GM19463 (cell line): ENCODE results near the gene POU2F2.

Source experiments
- ATAC-seq: cut with Tn5 transposase; IDR thresholded peaks from one replicate; pipeline ENCODE4 v1.9.1; 2021; ENCODE audit warnings: mild to moderate bottlenecking, moderate library complexity; ENCODE audit not compliant: unreplicated experiment

The POU2F2 gene

GRCh38 chr19:42129399-42130253 is 2.6 kb downstream of the POU2F2 start:
- ATAC-seq: peak; percentile 62

- no peak for ATAC-seq
Observed at GRCh38 chr19:42126574-42126973, 5.7 kb downstream of the POU2F2 start.

GRCh38 chr19:42125536-42125935 is 6.7 kb downstream of the POU2F2 start:
- no peak for ATAC-seq

GRCh38 chr19:42124386-42124901 is 7.8 kb downstream of the POU2F2 start:
- ATAC-seq: no peak

- ATAC-seq: no peak
Observed at GRCh38 chr19:42123765-42124164, 8.5 kb downstream of the POU2F2 start.

GRCh38 chr19:42122691-42123607 is 9.3 kb downstream of the POU2F2 start:
- peak; percentile 44 for ATAC-seq

DNA sequence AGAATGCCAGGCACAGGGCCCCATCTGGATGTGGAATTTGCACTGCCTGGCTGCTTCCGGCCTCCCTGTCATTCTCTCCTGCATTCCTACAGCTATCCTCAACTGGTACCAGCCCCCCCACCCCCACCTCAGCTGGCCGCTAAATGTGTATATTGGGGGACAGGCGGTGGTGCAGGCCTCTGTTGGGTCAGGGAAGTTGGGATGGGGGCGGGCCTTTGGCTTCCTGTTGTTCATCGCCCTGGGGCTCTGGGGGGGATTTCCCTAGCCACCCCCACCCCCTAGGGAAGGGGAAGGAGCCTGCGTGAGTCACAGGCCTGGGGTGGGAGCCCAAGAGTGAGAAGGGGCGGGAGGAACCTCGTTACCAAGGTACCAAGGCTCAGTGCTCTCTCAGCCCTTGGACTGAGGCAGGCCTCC is 10.6 kb downstream of the POU2F2 start:
- no peak for ATAC-seq

DNA sequence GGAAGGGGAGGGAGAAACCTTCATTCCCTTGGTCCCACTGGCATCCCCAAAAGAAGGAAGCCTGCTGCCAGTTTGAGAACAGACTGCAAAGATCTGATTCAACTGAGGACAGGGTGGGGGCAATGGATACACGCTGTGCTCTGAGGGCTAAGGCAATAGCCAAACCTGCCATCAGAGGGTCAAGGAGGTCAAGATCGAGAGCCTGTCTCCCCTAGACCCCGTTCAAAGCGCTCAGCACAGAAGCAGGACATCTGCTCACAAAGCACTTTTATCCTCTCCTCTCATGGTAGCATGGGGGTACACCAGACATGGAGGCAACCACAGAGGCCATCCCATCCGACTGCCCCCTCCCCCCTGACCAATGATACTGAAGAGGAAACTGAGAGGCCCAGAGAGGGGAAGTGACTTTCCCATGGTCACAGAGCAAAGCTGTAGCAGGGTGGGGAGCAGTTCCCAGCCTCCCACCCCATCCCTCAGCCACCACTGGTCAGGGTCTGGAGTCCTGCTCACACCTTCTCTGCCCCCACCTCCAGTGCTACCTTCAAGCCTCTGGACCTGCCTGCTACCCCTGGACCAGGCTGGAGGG is 11.1 kb downstream of the POU2F2 start:
- no peak for ATAC-seq

DNA sequence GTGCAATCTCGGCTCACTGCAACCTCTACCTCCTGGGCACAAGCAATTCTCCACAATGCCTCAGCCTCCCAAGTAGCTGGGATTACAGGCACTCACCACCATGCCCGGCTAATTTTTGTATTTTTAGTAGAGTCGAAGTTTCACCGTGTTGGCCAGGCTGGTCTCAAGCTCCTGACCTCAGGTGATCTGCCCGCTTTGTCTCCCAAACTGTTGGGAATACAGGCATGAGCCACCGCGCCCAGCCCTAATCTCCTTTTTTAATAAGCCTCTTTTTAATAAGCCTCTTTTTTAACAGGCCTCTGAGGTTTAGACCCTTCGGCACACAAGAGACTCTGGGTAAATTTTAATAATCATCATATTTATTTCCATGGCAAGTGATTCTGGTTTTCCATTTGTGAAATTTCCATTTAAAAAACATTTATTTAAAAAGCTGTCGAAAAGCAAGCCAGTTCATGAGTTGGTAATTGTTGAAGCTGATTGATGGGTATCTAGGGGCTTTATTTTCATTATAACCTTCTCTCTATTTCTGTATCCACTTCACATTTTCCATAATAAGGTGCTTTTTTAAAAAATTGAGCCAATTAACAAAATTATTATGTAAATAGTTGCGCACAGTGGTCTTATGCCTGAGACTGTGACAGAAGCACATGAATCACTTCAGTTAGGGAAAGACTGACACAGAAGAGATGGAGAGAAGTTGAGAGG is 11.8 kb downstream of the POU2F2 start:
- no peak for ATAC-seq

DNA sequence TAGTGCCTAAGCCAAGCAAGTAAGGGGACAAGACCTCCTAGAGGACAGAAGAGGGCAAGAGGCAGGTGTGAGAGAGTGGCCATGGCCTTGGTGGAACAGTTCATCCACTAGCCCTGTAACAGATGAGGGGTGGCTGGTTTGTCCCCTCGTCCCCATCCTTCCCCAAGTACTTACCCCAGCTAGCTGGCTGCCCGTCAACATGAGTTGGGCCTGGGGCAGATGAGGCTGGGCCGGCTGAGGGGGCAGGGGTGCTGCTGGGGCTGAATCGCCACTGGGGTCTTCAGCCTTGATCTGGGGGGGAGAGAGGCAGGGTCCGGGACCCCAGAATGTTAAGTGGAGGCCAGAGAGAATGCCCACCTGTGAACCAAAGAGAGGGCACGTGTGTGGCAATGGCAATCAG is 15.2 kb downstream of the POU2F2 start:
- ATAC-seq: no peak

- no peak for ATAC-seq
Observed at GRCh38 chr19:42116308-42117075, 15.8 kb downstream of the POU2F2 start.

DNA sequence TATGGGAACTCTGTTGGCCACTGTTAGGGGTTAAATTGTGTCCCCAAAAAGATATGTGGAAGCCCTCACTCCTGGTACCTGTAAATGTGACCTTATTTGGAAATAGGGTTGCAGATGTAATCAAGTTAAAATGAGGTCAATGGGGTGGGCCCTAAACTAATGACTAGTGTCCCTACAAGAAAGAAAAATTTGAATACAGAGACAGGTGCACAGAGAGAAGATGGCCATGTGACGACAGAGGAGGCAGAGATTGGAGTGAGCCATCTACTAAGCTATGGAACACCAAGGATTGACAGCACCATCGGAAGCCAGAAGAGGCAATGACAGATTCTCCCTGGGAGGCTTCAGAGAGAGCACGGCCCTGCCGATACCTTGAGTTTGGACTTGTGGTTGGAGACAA is 16.5 kb downstream of the POU2F2 start:
- no peak for ATAC-seq

DNA sequence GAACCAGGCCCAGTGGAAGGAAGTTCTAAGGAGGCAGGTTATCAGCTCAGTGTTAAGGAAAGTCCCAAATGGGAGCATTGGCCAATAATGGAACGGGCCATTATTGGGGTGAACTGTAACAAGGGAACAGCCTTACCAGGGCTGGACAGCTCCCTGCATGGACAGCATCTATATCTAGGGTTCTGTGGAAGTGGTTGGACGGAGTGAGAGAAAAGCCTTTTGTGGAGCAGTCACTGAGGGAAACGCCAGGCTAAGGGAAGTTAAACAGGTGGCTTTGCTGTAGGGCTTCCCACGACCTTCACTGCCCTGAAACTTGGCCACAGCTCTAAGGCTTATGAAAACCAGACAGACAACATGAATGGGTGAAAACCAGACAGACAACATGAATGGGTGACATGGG is 17.0 kb downstream of the POU2F2 start:
- ATAC-seq: no peak

- ATAC-seq: peak; percentile 74
Observed at GRCh38 chr19:42114412-42114811, 17.8 kb downstream of the POU2F2 start.

DNA sequence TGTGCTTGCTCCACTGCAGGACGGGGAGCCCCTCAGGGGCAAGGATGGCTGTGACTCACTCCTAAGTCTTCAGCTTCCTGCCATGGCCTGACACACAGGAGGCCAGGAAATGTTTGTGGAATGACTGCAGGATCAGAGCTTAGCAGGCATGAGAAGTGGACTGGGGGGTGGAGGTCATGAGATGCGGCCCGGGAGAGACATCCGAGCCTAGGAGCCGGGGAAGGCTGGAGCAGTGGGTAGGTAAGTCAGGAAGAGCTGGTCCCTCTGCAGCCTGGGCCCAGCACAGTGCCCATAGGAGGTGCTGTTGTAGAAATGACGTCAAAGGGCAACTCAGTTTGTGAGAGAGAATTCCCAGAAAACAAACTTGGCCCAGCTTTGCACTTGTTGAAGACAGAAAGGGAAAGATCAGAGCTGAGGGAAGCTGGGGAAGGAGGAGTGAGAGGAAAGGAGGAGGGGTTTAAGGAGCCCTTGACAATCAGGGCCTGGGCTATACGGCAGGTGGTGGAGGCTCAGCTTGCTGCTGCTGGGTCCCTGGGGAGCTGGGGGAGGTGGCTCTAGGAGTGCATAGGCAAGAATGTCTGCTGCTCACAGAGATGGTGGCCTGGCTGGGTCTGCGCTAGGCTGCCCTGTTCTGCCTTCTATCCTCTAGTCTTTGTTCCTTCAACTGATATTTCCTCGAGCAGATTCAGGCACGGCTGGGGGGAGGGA is 18.5 kb downstream of the POU2F2 start:
- peak; percentile 62 for ATAC-seq

DNA sequence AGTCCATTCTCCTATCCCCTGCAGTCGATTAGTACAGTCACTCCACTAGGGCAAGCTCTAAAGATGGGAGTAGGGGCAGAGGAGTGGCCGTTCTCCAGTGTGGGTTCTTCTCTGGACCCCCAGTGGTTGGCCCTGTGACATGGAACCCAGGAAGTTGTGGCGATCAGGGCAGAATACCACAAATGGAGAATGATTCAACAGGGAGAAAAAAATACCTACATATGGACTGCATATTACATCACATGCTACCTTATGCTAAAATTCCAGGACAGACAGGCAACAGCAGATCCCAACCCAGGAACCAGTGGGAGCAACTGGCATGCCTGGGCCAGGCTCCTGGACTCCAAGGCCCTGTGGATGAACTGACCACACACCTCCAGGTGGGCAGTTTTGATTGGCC is 20.4 kb downstream of the POU2F2 start:
- ATAC-seq: no peak

- no peak for ATAC-seq
Observed at GRCh38 chr19:42111384-42111783, 20.9 kb downstream of the POU2F2 start.

DNA sequence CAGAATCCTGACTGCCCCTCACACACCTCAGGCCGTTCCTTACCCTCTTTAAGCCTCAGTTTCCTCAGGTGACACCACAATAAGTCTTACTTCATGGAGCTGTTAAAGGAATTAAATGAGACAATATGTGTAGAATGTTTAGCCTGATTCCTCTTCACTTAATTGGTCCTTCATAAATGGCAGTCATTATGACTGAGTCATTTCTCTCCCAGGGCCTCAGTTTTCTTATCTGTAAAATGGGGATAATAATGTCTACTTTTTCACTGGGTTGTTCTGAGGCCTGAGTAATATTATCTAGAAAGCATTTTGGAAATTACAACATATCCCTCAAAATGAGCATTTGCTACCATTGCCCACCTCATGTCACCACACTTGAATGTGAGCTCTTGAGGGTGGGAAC is 21.6 kb downstream of the POU2F2 start:
- ATAC-seq: no peak

- no peak for ATAC-seq
Observed at GRCh38 chr19:42109896-42110295, 22.4 kb downstream of the POU2F2 start.
